Mesothelial cell of epicardium (in vitro differentiated cells): ENCODE measurements around the gene SBNO1. TPM values are rescaled to one million over a fixed set of nuclear protein-coding genes. Genes with fewer than 3 reads are reported as not detected.

Source experiments
- DNase-seq, 2 experiments: peaks; one replicate each; pipeline ENCODE4 v3.0.0; 2021; ENCODE audit warnings: low spot score in 2 of 2; ENCODE audit not compliant: unreplicated experiment in 2 of 2
- H3K27ac Mint-ChIP-seq: 2 replicates; pipeline ENCODE4 v1.8.0; 2021; ENCODE audit warnings: mixed read lengths
- H3K27me3 Mint-ChIP-seq: 2 replicates; pipeline ENCODE4 v1.8.0; 2021; ENCODE audit warnings: low read depth, mixed read lengths
- H3K36me3 Mint-ChIP-seq: 2 replicates; pipeline ENCODE4 v1.8.0; 2021; ENCODE audit warnings: mixed read lengths
- H3K4me1 Mint-ChIP-seq: 2 replicates; pipeline ENCODE4 v1.8.0; 2021; ENCODE audit warnings: mixed read lengths
- H3K4me3 Mint-ChIP-seq: 2 replicates; pipeline ENCODE4 v1.8.0; 2021; ENCODE audit warnings: mild to moderate bottlenecking, moderate library complexity, mixed read lengths
- H3K9me3 Mint-ChIP-seq: 2 replicates; pipeline ENCODE4 v1.8.0; 2021; ENCODE audit warnings: mixed read lengths
- total RNA-seq: library from RNA; stranded (reverse); gene quantifications from 3 replicates; pipeline ENCODE4 v1.2.1, GENCODE V29; 2021
- TF ChIP-seq, protein P1 (sequence below): fragments of 200-600 bp; sonication (generic); IDR thresholded peaks from one replicate; pipeline ENCODE4 v1.5.0; 2021; ENCODE audit warnings: antibody characterized with exemption; ENCODE audit not compliant: unreplicated experiment

Gene SBNO1
- total RNA-seq, 1 donor from 2014 or later: 38.0 TPM

DNA sequence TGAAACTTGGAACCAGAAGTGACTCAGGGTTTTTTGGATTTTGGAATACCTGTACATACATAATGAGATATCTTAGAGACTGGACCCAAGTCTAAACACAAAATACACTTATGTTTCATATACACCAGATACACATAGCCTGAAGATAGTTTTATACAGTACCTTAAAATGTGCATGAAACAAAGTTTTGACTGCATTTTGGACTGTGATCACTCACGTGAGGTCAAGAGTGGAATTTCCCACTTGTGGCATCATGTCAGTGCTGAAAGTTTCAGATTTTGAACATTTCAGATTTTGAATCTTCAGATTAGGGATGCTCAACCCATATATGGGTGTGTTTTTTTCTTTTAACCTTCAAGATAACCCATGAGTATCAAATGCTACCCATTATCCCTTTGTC, 6.6 kb downstream of the SBNO1 start:
- Mint-ChIP-seq H3K4me3 (no peak overlapping the region), H3K27ac (no peak overlapping the region), H3K36me3 (peaks cover 7% of the 10 kb centered on the region), H3K27me3 (no peaks in the 10 kb centered on the region), H3K4me1 (peaks cover 10% of the 10 kb centered on the region), H3K9me3 (no peaks in the 10 kb centered on the region)
- TF ChIP-seq, protein P1, sequence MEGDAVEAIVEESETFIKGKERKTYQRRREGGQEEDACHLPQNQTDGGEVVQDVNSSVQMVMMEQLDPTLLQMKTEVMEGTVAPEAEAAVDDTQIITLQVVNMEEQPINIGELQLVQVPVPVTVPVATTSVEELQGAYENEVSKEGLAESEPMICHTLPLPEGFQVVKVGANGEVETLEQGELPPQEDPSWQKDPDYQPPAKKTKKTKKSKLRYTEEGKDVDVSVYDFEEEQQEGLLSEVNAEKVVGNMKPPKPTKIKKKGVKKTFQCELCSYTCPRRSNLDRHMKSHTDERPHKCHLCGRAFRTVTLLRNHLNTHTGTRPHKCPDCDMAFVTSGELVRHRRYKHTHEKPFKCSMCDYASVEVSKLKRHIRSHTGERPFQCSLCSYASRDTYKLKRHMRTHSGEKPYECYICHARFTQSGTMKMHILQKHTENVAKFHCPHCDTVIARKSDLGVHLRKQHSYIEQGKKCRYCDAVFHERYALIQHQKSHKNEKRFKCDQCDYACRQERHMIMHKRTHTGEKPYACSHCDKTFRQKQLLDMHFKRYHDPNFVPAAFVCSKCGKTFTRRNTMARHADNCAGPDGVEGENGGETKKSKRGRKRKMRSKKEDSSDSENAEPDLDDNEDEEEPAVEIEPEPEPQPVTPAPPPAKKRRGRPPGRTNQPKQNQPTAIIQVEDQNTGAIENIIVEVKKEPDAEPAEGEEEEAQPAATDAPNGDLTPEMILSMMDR: no peak
- no peak for DNase-seq

DNA sequence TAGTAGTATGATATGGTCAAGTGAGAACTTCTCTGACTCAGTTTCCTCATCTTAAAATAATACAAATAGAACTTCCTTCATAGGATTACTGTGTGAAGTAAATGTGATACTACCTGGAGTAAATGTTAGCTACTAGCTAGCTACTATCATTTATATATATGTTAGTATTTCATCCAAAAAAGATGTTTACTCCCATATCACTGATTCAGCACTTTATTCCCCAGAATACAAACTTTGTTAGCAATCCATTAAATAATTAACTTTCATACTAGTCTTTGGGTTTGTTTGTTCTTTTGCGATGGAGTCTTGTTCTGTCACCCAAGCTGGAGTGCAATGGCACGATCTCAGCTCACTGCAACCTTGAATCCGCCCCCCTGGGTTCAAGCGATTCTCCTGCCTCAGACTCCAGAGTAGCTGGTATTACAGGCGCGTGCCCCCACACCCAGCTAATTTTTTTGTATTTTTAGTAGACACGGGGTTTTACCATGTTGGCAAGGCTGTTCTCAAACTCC, 8.4 kb downstream of the SBNO1 start:
- TF ChIP-seq, protein P1: no peak
- no peak for DNase-seq
- H3K27ac Mint-ChIP-seq: no peak overlapping the region
- H3K4me1 Mint-ChIP-seq: peaks cover 7% of the 10 kb centered on the region
- peaks cover 11% of the 10 kb centered on the region for H3K36me3 Mint-ChIP-seq
- no peaks in the 10 kb centered on the region for H3K27me3 Mint-ChIP-seq
- no peaks in the 10 kb centered on the region for H3K9me3 Mint-ChIP-seq
- no peak overlapping the region for H3K4me3 Mint-ChIP-seq

DNA sequence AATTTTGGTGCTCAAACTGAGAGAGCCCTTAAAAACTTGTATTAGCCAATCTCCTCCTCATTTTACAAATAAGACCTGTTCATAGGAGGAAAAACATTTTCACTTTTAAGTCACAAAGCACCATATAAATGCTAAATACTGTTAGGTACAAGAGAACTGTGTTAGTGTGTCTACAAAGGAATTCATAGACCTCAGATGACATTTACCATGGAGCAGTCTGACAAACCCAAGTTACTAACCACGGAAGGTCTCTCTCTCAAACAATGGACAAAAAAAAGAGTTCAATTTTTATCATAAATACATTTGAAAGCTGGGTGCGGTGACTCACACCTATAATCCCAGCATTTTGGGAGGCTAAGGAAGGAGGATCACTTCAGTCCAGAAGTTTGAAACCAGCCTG, 10.0 kb downstream of the SBNO1 start:
- TF ChIP-seq, protein P1: no peak

DNA sequence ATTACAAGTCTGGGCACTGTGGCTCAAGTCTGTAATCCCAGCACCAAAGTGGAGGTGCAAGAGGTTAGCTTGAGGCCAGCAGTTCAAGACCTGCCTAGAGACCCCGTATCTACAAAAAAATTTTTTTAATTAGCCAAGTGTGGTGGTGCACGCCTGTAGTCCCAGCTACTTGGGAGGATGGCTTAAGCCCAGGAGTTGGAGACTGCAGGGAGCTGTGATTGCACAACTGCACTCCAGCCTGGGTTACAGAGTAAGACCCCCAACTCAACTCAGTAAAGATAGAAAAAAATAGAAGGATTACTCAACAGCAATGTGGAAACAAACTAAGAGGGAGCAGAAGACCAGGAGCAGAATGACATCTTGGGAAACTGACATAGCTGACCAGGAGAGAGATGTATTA, 13.3 kb downstream of the SBNO1 start:
- TF ChIP-seq, protein P1: no peak
- no peak overlapping the region for H3K27ac Mint-ChIP-seq
- no peak for DNase-seq
- no peaks in the 10 kb centered on the region for H3K27me3 Mint-ChIP-seq
- peaks cover 3% of the 10 kb centered on the region for H3K4me1 Mint-ChIP-seq
- H3K9me3 Mint-ChIP-seq: no peaks in the 10 kb centered on the region
- H3K4me3 Mint-ChIP-seq: no peak overlapping the region
- peaks cover 14% of the 10 kb centered on the region for H3K36me3 Mint-ChIP-seq

More for the DNA sequence above, 10.0 kb downstream of the SBNO1 start:
- Mint-ChIP-seq H3K27me3 (no peaks in the 10 kb centered on the region), H3K9me3 (no peaks in the 10 kb centered on the region), H3K27ac (no peak overlapping the region), H3K4me3 (no peak overlapping the region), H3K4me1 (peaks cover 10% of the 10 kb centered on the region), H3K36me3 (peaks cover 13% of the 10 kb centered on the region)
- DNase-seq: no peak

DNA sequence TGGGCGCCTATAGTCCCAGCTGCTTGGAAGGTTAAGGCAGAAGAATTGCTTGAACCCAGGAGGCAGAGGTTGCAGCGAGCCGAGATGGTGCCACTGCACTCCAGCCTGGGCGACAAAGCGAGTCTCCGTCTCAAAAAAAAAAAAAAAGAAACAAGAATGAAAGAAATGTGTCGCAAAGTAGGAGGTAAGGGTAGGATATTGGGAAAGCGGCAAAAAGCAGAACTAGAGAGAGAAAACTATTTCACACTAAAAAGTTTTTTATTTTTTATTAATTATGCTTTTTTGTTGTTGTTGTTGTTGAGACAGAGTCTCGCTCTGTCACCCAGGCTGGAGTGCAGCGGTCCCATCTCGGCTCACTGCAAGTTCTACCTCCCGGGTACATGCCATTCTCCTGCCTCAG, 17.7 kb downstream of the SBNO1 start:
- H3K36me3 Mint-ChIP-seq: peaks cover 27% of the 10 kb centered on the region
- peaks cover 3% of the 10 kb centered on the region for H3K4me1 Mint-ChIP-seq
- H3K27me3 Mint-ChIP-seq: no peaks in the 10 kb centered on the region
- no peak overlapping the region for H3K27ac Mint-ChIP-seq
- no peak overlapping the region for H3K4me3 Mint-ChIP-seq
- DNase-seq: no peak
- TF ChIP-seq, protein P1: no peak
- no peaks in the 10 kb centered on the region for H3K9me3 Mint-ChIP-seq

DNA sequence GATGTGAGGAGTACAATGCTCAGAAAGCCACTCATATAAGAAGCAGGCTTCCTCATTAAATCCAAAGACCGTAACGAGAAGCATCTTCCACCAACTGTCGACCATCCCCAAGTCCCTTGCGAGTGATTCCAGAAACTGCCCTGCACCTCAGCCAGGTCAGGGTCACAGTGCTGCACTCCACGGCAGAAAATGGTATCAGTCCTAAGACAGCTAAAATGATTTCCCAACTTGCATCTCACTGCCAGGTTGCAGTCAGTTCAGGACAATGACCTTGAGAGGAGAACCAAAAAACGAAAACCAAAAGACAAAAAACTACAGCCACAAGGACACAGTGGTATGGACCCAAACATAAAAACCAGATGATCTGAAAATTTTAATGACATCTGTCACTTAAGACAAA, 20.6 kb downstream of the SBNO1 start:
- Mint-ChIP-seq H3K36me3 (peaks cover 34% of the 10 kb centered on the region), H3K4me1 (no peaks in the 10 kb centered on the region), H3K27ac (no peak overlapping the region), H3K9me3 (no peaks in the 10 kb centered on the region), H3K27me3 (no peaks in the 10 kb centered on the region), H3K4me3 (no peak overlapping the region)
- TF ChIP-seq, protein P1: no peak
- DNase-seq: no peak
